UCSD-AML1 (cell line): ENCODE results near the gene ITFG1.
"Not testable (repeated sequence)": the region's sequence is repeated elsewhere in the genome, so short reads cannot be mapped to it uniquely, and the experiment has no call there.

Experiments used
- DNase-seq: peaks from one replicate; lab custom pipeline; 2025; ENCODE audit not compliant: unreplicated experiment; lab: John Stamatoyannopoulos, UW

ITFG1 gene

DNA sequence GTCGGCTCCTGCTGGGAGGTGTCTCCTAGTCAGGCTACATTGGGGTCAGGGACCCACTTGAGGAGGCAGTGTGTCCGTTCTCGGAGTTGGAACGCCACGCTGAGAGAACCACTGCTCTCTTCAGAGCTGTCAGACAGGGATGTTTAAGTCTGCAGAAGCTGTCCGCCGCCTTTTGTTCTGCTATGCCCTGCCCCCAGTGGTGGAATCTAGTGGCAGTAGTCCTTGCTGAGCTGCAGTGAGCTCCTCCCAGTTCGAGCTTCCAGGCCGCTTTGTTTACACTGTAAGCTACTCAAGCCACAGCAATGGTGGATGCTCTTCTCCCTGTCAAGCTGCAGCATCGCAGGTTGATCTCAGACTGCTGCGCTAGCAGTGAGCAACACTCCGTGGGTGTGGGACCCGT lies 36.0 kb downstream of the ITFG1 start:
- no peak for DNase-seq

DNA sequence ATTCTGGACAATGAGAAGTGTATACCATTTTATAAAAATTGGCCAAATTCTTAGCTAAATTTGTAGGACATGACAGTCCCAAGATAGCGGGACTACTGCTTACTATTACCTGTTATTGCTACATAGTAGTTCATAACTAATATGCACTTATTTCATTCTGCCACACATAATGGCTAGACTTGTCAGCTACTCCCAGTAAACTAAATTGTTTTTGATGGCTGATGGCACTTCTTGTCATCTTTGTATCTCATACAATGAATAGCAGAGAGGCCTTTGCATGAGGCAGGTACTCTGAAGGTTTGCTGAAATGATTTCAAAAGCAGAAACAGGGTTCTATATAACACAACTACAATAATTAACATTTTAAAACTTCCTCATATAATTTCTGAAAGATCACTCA lies 44.0 kb downstream of the ITFG1 start:
- DNase-seq = no peak

DNA sequence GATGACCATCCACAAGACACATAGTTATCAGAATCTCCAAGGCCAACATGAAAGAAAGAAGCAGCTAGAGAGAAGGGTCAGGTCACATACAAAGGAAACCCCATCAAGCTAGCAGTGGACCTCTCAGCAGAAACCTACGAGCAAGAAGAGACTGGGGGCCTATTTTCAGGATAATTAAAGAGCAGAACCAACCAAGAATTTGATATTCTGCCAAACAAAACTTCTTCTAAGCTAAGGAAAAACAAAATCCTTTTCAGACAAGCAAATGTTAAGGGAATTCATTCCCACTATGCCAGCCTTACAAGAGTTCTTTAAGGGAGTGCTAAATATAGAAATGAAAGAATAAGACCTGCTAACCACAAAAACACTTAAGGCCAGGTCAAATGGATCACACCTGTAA lies 47.8 kb downstream of the ITFG1 start:
- DNase-seq = no peak

DNA sequence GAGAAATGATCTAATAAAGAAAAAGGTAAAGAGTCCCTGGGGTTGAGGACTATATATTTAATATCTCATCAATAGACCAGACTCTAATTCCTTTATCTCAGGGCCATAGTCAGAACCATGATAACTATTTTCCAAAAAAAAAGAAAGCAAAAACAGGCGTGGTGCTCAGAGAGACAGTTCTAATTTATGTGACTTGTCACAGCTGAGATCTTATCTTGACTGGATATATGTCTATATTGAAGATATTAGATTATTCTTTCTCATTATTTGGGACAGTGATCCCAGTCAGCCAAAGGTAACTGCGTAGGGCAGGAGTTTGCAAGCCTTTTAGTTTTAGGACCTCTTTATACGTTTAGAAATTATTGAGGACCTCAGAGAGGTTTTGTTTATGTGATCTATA lies 52.4 kb downstream of the ITFG1 start:
- DNase-seq = no peak

DNA sequence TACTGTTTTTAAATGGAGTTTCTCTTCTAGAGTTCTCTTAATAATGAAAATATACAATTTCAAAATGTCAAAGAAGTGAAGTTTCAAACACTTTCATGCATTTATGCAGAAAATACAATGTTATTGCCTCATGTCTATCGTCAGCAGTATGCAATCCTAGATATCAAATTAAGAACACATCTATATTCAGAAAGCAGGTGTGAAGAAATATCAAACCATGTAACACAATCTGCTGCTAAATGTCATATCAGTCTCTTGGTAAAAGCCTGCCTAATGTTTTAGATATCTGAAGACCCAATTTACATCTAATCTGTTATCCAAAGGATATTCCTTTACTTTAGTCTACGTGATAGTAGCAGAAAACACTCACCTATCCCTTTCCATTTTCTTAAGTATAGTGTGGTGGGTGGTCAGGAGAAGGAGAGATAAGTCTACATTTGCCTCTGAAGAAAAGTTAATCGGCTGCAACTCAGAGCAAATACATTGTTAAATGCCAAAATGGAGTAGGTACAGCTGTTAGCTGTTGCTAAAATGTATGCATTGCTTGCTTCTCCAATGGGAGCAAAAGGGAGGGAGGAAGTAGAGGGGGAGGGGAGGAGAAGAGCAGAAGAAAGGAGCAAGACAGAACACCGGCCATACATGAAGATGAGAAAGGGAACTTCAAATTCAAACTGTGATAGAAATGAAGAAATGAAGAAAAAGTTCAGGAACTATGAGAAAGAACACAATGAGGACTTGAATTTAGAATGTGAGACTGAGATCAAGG lies 64.9 kb downstream of the ITFG1 start:
- no peak for DNase-seq

DNA sequence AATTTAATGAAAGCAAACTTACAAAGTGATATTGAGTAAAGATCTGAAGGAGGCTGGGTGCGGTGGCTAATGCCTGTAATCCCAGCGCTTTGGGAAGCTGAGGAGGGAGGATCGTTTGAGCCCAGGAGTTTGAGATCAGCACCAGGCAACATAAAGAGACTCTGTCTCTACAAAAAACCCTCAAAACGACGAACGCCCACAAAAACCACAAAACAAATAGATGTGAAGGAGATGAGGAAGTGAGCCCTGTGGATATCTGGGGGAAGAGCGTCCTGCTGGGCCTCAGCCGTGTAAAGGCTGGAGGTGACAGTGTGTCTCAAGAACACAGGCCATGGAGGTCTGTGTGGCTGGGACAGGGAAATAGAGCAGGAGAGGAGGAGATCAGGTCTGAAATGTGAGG lies 68.8 kb downstream of the ITFG1 start:
- peak; percentile 63 for DNase-seq

DNA sequence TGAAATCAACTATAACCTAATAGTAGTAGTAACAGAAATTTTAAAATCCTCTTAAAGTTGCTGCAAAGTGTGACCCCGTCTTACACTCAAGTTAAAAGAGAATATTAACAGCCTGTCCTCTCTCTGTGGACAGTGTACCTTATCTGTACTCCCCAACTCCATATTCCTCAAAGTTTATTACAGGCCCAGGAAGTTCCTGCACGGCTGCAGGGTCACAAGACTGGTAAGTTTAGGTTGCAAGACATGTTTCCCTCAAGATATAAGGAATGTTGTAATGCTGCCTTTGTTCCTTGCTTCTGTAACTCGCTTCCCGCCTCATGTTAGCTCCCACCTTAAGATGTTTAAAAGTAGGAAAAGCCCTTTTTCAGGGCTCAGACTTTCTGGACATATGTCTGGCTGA lies 72.2 kb downstream of the ITFG1 start:
- no peak for DNase-seq

DNA sequence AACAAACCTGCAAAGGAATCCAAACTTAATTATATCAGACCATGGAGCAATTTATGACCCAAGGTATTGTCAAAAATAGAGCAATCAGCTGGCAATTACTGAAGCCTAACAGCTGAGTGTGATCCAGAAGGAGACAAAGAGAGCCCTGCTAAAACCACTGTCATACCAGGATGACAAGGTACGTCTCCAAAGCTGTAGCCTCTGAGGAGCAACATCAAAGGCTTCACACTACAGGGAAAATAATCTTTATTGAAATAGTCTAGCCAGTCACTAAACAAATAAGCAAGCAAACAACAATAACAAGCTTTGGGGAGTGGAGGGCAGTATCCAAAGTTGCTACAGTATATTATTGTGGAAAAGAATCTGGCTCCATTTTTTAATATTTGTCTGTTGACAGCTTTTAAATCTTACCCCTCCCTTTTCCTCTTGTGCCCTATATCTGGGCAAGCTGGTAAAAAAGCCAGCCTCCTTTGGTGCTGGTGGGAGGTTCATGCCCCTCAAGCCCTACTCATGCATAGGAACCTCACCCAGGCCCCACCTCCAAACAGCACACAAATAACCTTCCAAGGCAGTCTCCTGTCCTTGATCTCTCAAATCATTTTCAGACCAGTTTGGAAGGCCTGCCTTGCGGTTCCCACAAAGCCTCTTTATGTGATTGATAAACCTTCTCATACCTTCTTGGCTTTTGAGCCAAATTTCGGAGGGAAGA lies 73.7 kb downstream of the ITFG1 start:
- no peak for DNase-seq

DNA sequence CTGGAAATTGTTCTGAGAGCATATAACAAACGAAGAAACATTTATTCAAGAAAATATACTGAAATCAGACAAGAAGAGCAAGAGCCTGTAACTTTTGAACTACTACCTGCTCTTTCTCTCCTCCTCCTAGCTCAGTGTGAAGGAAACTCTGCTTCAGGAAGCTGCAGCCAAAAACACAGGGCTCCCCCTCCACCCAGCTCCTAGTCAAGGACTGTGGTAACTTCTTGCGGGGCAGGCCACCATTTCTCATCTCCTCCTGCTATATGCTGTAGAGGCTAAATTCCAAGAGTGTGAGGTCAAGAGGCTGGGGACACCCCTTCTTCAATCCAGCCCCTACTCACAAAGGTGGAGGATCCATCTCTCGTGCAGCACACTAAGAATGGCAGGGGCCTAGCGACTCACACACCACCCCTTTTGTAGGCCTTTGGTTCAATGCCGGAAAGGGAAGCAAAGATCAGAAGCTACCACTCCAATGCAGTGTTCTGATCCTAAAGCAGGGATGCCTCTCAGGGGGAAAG lies 74.6 kb downstream of the ITFG1 start:
- DNase-seq = no peak

DNA sequence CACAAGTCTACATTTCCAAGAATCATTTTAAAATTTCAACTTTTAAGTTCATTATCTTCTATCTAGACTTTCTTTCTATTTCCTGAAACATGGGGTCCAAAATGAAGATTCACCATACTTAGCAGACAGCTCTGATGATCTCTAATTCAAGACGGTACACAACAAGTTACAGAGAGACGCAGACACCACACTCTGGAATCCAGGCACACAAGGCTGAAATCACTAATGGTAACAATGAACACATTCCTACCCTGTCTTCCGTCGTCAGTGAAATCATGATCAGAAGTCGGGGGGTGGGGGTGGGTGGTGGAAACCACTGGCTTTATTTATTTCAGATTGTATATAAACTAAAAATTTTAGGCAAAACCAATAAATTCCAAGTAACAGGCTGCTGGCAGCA lies 78.5 kb downstream of the ITFG1 start:
- DNase-seq = no peak

DNA sequence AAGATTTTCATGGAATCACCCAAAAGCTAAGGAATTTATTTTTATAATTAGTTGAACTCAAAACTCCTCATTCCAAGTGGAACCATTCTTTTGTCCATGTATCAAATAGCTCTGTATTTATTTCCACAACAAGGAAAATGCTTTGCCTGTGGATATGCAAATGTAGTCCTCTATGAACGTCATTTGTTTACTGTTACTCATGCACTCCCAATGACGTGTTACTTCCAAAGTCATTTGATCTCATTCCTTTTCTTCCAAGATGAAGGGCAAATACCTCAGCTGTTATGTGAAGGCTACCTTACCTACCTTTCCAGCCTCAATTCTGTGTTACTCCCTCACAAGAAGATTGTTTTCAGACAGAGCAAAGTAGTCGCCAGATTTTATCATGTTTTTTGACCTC lies 83.7 kb downstream of the ITFG1 start:
- DNase-seq = no peak

DNA sequence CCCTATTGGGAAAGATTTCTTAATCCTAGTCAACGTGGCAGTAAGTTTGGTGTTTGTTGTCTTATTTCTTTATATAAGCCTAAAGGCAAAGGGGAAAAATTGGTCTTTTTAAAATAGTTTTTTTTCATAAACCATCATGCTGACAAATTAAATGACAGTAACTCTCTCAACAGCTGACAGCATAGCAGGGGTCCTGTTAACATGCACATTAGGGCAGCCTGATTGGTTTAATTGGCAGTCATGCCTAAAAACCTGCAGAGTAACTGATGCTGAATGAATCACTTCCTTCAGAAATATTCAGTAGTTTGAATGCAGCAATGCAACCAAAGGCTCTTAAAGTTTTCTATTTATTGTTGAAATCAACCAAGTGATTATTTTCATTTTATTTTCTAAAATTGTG lies 85.4 kb downstream of the ITFG1 start:
- DNase-seq = no peak

DNA sequence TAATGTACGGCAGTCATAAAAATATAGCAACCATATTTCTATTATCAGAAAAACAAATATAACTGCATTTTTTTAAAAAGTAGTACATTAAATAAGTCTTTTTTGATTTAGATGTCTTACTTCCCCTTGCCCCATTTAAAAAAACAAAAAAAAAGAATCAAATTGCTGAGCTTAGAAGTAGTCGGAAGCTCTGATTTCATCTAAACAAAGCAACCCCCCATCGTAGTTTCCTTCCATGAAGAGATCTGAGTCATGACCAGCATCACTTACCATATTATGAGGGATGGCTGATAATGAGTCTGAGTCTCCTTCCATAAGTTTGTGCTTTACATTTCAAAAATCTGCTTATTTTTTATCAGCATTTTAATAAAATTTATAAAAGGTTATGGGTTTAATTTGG lies 86.2 kb downstream of the ITFG1 start:
- no peak for DNase-seq

DNA sequence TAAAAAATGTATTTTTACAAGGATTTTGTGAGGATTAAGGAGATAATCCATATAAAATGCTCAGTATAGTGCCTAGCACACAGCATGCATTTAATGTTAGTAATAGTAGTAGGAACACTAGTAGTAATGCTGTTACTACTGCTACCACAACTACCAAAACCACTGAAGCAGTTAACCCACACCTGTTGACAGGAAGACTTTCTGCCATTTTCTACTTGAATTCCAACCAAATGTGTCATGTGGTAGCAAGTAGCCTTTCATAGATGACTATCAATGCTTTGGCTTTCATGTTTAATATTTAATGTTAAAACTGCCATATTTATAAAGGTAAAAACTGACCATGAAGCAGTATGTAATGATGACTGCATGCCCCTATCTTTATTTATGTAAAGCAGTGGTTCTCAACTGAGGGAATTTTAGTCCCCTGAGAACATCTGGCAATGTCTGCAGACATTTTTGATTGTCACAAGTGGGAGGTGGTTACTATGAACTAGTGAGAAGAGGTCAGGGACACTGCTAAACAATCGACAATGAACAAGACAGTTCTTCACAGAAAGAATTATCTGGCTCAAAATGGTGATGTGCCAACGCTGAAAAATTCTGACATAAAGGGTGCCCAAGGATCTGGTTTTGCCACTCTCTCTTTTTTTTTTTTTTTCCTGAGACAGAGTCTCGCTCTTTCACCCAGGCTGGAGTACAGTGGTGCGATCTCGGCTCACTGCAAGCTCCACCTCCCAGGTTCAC lies 89.4 kb downstream of the ITFG1 start:
- DNase-seq = no peak

DNA sequence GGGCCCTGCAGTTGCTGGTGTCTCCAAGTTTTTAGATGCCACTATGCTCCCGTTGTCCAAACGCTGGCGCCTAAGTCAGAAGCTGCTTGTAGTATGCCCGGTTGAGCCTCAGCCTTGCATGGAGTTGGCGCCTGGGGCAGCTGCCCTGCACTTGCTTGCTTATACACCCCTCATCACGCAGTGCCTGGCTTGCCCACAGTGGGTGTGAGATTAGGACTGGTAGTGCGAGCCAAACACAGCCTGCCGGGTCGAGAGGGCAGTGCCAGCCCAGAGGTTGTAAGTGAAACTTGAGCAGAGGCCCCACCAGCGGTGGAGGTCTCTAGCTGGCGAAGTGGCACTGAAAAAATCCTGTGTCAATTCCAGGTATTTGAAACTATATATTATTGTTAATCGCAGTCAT lies 90.3 kb downstream of the ITFG1 start:
- no peak for DNase-seq

DNA sequence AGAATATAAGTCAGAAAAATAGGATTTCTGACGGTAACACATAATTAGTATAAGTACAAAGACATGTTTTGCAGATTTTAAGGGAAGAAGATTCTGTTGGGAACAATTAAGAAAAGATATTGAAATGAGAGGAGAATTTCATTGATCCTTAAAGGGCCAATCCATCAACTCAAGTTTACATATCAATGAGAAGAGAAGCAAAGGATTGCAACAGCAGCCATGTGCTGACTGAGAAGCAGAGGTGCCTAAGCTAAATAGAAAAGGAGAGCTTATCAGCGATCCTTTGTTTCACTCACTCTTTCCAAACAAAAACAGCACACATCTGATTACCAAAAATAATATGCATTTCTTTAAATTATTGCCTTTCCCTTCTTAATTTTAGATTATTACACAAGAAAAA lies 94.6 kb downstream of the ITFG1 start:
- no peak for DNase-seq

DNA sequence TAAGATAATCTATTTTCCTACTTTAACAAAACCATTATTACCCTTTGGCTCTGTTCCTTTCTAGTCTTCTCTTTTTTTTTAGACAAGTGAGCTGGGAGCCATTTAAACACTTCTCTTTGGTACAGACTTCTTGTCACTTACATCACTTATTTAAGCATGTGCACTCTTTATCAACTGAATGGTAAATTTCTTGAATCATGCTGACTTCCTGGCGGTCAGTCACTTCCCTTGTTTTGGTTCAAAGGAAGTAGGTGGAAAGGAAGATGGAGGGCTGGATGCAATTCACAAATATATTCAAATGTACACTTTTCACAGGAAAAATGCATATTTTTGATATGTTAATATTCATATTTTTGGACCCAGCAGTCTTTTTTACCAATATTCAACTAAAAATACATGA lies 97.1 kb downstream of the ITFG1 start:
- DNase-seq = no peak

DNA sequence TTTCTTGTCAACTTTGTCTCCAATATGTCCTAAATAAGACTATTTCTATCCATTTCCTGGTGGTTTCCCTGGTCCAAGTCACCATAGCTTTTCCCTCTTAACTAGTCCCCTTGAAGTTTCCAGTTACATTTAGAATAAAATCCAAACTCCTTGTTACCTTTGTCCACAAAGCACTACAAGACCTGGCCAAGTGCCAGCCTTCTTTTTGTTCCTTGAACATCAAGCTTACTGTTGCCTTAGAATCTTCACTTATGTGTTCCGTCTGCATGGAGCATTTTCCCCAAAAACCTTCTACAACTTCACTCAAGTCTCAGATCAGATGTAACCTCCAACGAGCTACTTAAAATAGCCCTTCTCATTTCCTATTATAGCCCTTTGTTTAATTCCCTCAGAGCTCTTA lies 101.4 kb downstream of the ITFG1 start:
- DNase-seq = no peak

DNA sequence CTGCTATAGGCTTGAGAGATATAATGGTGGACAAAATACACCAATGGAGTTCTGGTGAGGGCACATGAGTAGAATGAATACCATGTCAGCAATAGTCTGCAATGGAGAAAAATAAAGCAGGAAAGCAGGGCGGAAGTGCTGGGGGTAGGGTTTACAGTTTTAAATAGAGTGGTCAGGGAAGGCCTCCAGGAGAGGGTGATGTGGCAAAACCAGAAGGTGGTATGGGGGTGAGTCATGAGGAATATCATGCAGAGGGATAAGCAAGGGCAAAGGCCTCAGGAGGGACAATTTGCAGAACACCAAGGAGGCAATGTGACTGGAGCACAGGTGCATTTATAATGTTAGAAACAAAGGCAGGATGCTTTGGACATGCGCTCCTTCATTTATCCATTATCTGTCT lies 102.0 kb downstream of the ITFG1 start:
- no peak for DNase-seq

DNA sequence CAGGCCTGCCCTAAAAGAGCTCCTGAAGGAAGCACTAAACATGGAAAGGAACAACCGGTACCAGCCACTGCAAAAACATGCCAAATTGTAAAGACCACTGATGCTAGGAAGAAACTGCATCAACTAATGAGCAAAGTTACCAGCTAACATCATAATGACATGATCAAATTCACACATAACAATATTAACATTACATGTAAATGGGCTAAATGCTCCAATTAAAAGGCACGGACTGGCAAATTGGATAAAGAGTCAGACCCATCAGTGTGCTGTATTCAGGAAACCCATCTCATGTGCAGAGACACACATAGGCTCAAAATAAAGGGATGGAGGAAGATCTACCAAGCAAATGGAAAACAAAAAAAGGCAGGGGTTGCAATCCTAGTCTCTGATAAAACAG lies 111.8 kb downstream of the ITFG1 start:
- DNase-seq = not testable (repeated sequence)

DNA sequence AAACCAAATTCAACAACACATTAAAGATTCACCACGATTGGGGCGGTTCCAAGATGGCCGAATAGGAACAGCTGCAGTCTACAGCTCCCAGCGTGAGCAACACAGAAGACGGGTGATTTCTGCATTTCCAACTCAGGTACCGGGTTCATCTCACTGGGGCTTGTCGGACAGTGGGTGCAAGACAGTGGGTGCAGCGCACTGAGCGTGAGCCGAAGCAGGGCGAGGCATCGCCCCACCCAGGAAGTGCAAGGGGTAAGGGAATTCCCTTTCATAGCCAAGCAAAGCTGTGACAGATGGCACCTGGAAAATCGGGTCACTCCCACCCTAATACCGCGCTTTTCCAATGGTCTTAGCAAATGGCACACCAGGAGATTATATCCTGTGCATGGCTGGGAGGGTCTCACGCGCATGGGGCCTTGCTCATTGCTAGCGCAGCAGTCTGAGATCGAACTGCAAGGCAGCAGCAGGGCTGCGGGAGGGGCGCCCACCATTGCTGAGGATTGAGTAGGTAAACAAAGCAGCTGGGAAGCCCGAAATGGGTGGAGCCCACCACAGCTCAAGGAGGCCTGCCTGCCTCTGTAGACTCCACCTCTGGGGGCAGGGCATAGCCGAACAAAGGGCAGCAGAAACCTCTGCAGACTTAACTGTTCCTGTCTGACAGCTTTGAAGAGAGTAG lies 113.7 kb downstream of the ITFG1 start:
- DNase-seq = not testable (repeated sequence)
